ENCODE data around the gene NAPEPLD.

The NAPEPLD gene

GRCh38 chr7:103119791-103120291 is 29.1 kb downstream of the NAPEPLD start:
- Histone ChIP-seq H2AFZ (ENCODE audit: insufficient read depth, low read length, poor library complexity) (no peak overlapping the region), H3K4me2 (ENCODE audit: low read length) (no peak overlapping the region), H3K4me3 (ENCODE audit: low read depth, low read length) (no peak overlapping the region), H2BK120ac (ENCODE audit: insufficient read depth, low read length, poor library complexity) (no peak overlapping the region), H3K14ac (ENCODE audit: low read length) (no peak overlapping the region), H3K27me3 (ENCODE audit: insufficient read depth, low read length) (no peaks in the 10 kb centered on the region), H3K4me1 (ENCODE audit: control insufficient read depth in 1 of 2, insufficient read depth in 2 of 2, low read length in 2 of 2) (no peaks in the 10 kb centered on the region), H3K79me2 (ENCODE audit: control insufficient read depth, insufficient read depth, low read length, poor library complexity) (no peaks in the 10 kb centered on the region), H3K4ac (ENCODE audit: low read depth, low read length) (no peak overlapping the region), H4K8ac (ENCODE audit: low read depth, low read length) (no peak overlapping the region), H3K79me1 (ENCODE audit: low read length) (no peaks in the 10 kb centered on the region), H3K9me3 (ENCODE audit: insufficient read depth, low read depth, low read length) (no peaks in the 10 kb centered on the region), H3K23ac (ENCODE audit: low read length) (no peak overlapping the region), H2BK12ac (ENCODE audit: low read length) (no peak overlapping the region), H2AK5ac (ENCODE audit: low read length) (no peak overlapping the region), H3K9ac (ENCODE audit: low read length) (no peak overlapping the region), H4K91ac (ENCODE audit: low read depth, low read length) (no peak overlapping the region), H3K36me3 (ENCODE audit: control insufficient read depth in 1 of 2, insufficient read depth in 2 of 2, low read length in 2 of 2) (peaks cover 0 to 3% of the 10 kb centered on the region in 2 experiments), H2BK5ac (ENCODE audit: low read depth, low read length, poor library complexity) (no peak overlapping the region), H4K12ac (ENCODE audit: low read depth, low read length) (no peak overlapping the region), H3K18ac (ENCODE audit: low read length) (no peak overlapping the region), H3K27ac (ENCODE audit: low read depth, low read length) (no peak overlapping the region)
- no peak for DNase-seq
- WGBS (ENCODE audit: extremely low coverage, insufficient coverage, insufficient read length) = no CpG with 5 or more reads among the region's 11 CpGs

- H2BK5ac ChIP-seq (ENCODE audit: low read depth, low read length, poor library complexity) = no peak overlapping the region
- no peaks in the 10 kb centered on the region for H3K27me3 ChIP-seq (ENCODE audit: insufficient read depth, low read length)
These were observed 31.4 kb downstream of the NAPEPLD start for GRCh38 chr7:103117465-103117864.

GRCh38 chr7:103116991-103117390 is 31.9 kb downstream of the NAPEPLD start:
- Histone ChIP-seq H3K79me2 (ENCODE audit: control insufficient read depth, insufficient read depth, low read length, poor library complexity) (no peaks in the 10 kb centered on the region), H2BK5ac (ENCODE audit: low read depth, low read length, poor library complexity) (no peak overlapping the region), H3K23ac (ENCODE audit: low read length) (no peak overlapping the region), H3K9me3 (ENCODE audit: insufficient read depth, low read depth, low read length) (no peaks in the 10 kb centered on the region), H3K27me3 (ENCODE audit: insufficient read depth, low read length) (no peaks in the 10 kb centered on the region), H4K91ac (ENCODE audit: low read depth, low read length) (no peak overlapping the region), H2BK12ac (ENCODE audit: low read length) (no peak overlapping the region), H3K27ac (ENCODE audit: low read depth, low read length) (no peak overlapping the region), H3K18ac (ENCODE audit: low read length) (no peak overlapping the region), H4K8ac (ENCODE audit: low read depth, low read length) (no peak overlapping the region), H2AK5ac (ENCODE audit: low read length) (no peak overlapping the region), H3K4me3 (ENCODE audit: low read depth, low read length) (no peak overlapping the region), H2BK120ac (ENCODE audit: insufficient read depth, low read length, poor library complexity) (no peak overlapping the region), H4K12ac (ENCODE audit: low read depth, low read length) (no peak overlapping the region), H3K4ac (ENCODE audit: low read depth, low read length) (no peak overlapping the region), H2AFZ (ENCODE audit: insufficient read depth, low read length, poor library complexity) (no peak overlapping the region), H3K4me2 (ENCODE audit: low read length) (no peak overlapping the region), H3K14ac (ENCODE audit: low read length) (no peak overlapping the region), H3K36me3 (ENCODE audit: control insufficient read depth in 1 of 2, insufficient read depth in 2 of 2, low read length in 2 of 2) (peaks cover 0 to 3% of the 10 kb centered on the region in 2 experiments), H3K9ac (ENCODE audit: low read length) (no peak overlapping the region), H3K4me1 (ENCODE audit: control insufficient read depth in 1 of 2, insufficient read depth in 2 of 2, low read length in 2 of 2) (no peaks in the 10 kb centered on the region), H3K79me1 (ENCODE audit: low read length) (no peaks in the 10 kb centered on the region)
- no peak for DNase-seq

More at GRCh38 chr7:103117465-103117864, 31.4 kb downstream of the NAPEPLD start:
- Histone ChIP-seq H3K14ac (ENCODE audit: low read length) (no peak overlapping the region), H3K79me2 (ENCODE audit: control insufficient read depth, insufficient read depth, low read length, poor library complexity) (no peaks in the 10 kb centered on the region), H4K12ac (ENCODE audit: low read depth, low read length) (no peak overlapping the region), H3K4me1 (ENCODE audit: control insufficient read depth in 1 of 2, insufficient read depth in 2 of 2, low read length in 2 of 2) (no peaks in the 10 kb centered on the region), H3K4ac (ENCODE audit: low read depth, low read length) (no peak overlapping the region), H3K18ac (ENCODE audit: low read length) (no peak overlapping the region), H3K23ac (ENCODE audit: low read length) (no peak overlapping the region), H3K79me1 (ENCODE audit: low read length) (no peaks in the 10 kb centered on the region), H3K9me3 (ENCODE audit: insufficient read depth, low read depth, low read length) (no peaks in the 10 kb centered on the region), H4K8ac (ENCODE audit: low read depth, low read length) (no peak overlapping the region), H2AK5ac (ENCODE audit: low read length) (no peak overlapping the region), H3K4me2 (ENCODE audit: low read length) (no peak overlapping the region), H2BK12ac (ENCODE audit: low read length) (no peak overlapping the region), H3K36me3 (ENCODE audit: control insufficient read depth in 1 of 2, insufficient read depth in 2 of 2, low read length in 2 of 2) (peaks cover 0 to 3% of the 10 kb centered on the region in 2 experiments), H3K9ac (ENCODE audit: low read length) (no peak overlapping the region), H3K4me3 (ENCODE audit: low read depth, low read length) (no peak overlapping the region), H3K27ac (ENCODE audit: low read depth, low read length) (no peak overlapping the region), H2BK120ac (ENCODE audit: insufficient read depth, low read length, poor library complexity) (no peak overlapping the region), H4K91ac (ENCODE audit: low read depth, low read length) (no peak overlapping the region), H2AFZ (ENCODE audit: insufficient read depth, low read length, poor library complexity) (no peak overlapping the region)
- WGBS (ENCODE audit: extremely low coverage, insufficient coverage, insufficient read length) = no CpG with 5 or more reads among the region's 2 CpGs
- DNase-seq = no peak

- Histone ChIP-seq H3K36me3 (ENCODE audit: control insufficient read depth in 1 of 2, insufficient read depth in 2 of 2, low read length in 2 of 2) (peaks cover 0 to 3% of the 10 kb centered on the region in 2 experiments), H2BK12ac (ENCODE audit: low read length) (no peak overlapping the region), H2AFZ (ENCODE audit: insufficient read depth, low read length, poor library complexity) (no peak overlapping the region), H2AK5ac (ENCODE audit: low read length) (no peak overlapping the region), H3K14ac (ENCODE audit: low read length) (no peak overlapping the region), H4K8ac (ENCODE audit: low read depth, low read length) (no peak overlapping the region), H3K79me1 (ENCODE audit: low read length) (no peaks in the 10 kb centered on the region), H3K23ac (ENCODE audit: low read length) (no peak overlapping the region), H2BK120ac (ENCODE audit: insufficient read depth, low read length, poor library complexity) (no peak overlapping the region), H3K4me3 (ENCODE audit: low read depth, low read length) (no peak overlapping the region), H3K27me3 (ENCODE audit: insufficient read depth, low read length) (no peaks in the 10 kb centered on the region), H3K79me2 (ENCODE audit: control insufficient read depth, insufficient read depth, low read length, poor library complexity) (no peaks in the 10 kb centered on the region), H3K9me3 (ENCODE audit: insufficient read depth, low read depth, low read length) (no peaks in the 10 kb centered on the region), H4K12ac (ENCODE audit: low read depth, low read length) (no peak overlapping the region), H3K4me1 (ENCODE audit: control insufficient read depth in 1 of 2, insufficient read depth in 2 of 2, low read length in 2 of 2) (no peaks in the 10 kb centered on the region), H3K27ac (ENCODE audit: low read depth, low read length) (no peak overlapping the region), H3K9ac (ENCODE audit: low read length) (no peak overlapping the region), H3K4ac (ENCODE audit: low read depth, low read length) (no peak overlapping the region), H2BK5ac (ENCODE audit: low read depth, low read length, poor library complexity) (no peak overlapping the region), H4K91ac (ENCODE audit: low read depth, low read length) (no peak overlapping the region), H3K4me2 (ENCODE audit: low read length) (no peak overlapping the region), H3K18ac (ENCODE audit: low read length) (no peak overlapping the region)
- no peak for DNase-seq
- no CpG with 5 or more reads among the region's 1 CpG for WGBS (ENCODE audit: extremely low coverage, insufficient coverage, insufficient read length)
These were observed 32.4 kb downstream of the NAPEPLD start for GRCh38 chr7:103116511-103116910.

All from trophoblast cell (in vitro differentiated cells and primary cell).